K562 (cell line): ENCODE results near the gene C2orf72. TPM values are rescaled to one million over a fixed set of nuclear protein-coding genes. Genes with fewer than 3 reads are reported as not detected.

ENCODE experiments used
- ATAC-seq: fragments of 200-7000 bp; cut with Tn5 transposase; 3 replicates; pipeline ENCODE4 v1.9.1; 2020; ENCODE audit warnings: moderate library complexity
- BruUV-seq: library from RNA; stranded (reverse); fragments of 400-500 nt; replicated peaks from 2 replicates; lab custom pipeline; 2021; lab: Mats Ljungman, UMichigan
- CTCF ChIA-PET: fragments of 300-600 bp; formaldehyde crosslinking; extraction: SDS; loops from one replicate; lab custom pipeline; 2021; ENCODE audit warnings: low intra/inter-chr PET ratio; lab: Yijun Ruan, JAX
- POLR2A ChIA-PET: fragments of 300-600, 350-650 bp; sonication (Branson Sonifier 250); formaldehyde crosslinking; extraction: SDS; loops from one replicate; lab custom pipeline; 2021; ENCODE audit warnings: antibody characterized with exemption, inconsistent platforms; lab: Yijun Ruan, JAX
- DNase-seq, 4 experiments: peaks; one replicate each; pipeline versions ENCODE4 v3.0.0 to v3.0.0-alpha.2; 2011 to 2018; ENCODE audit warnings: low spot score in 3 of 4, mixed read lengths in 3 of 4; ENCODE audit errors: extremely low read depth in 1 of 4
- FAIRE-seq: peaks from 2 replicates; lab custom pipeline; 2011; peaks lifted over from hg19 to GRCh38; lab: Jason Lieb, UNC
- H2AFZ ChIP-seq: 2 replicates; pipeline ENCODE4 v1.6.0; 2011; ENCODE audit warnings: low read depth, low read length, control low read depth, inconsistent platforms
- H3K27ac ChIP-seq: fragments of 200-600 bp; 3 replicates; pipeline ENCODE4 v1.8.0; 2011; ENCODE audit warnings: low read depth, mild to moderate bottlenecking, control low read depth, inconsistent platforms, low read length, moderate library complexity, mixed read lengths; ENCODE audit errors: extremely low read depth
- H3K27me3 ChIP-seq, 2 experiments: fragments of 300-600 bp in 1 of 2; 2 replicates in 1 of 2; 3 replicates in 1 of 2; pipeline versions ENCODE4 v1.6.0 to v1.8.0; 2011; ENCODE audit warnings: inconsistent platforms in 2 of 2, low read length in 2 of 2, mild to moderate bottlenecking in 1 of 2, mixed read lengths in 1 of 2, moderate library complexity in 1 of 2; ENCODE audit not compliant: control insufficient read depth in 2 of 2, insufficient read depth in 2 of 2
- H3K36me3 ChIP-seq: fragments of 300-600 bp; 3 replicates; pipeline ENCODE4 v1.8.0; 2011; ENCODE audit warnings: mild to moderate bottlenecking, low read length, inconsistent platforms; ENCODE audit not compliant: control insufficient read depth, insufficient read depth
- H3K4me1 ChIP-seq, 2 experiments: fragments of 200-600 bp in 1 of 2; replicated peaks in 1 of 2; 2 replicates in 1 of 2; 3 replicates in 1 of 2; pipeline versions ENCODE4 v1.5.1 to v1.8.0; 2011; ENCODE audit warnings: inconsistent platforms in 2 of 2, low read length in 2 of 2, mild to moderate bottlenecking in 1 of 2, mixed read lengths in 1 of 2, moderate library complexity in 1 of 2; ENCODE audit not compliant: control insufficient read depth in 2 of 2, insufficient read depth in 2 of 2
- H3K4me2 ChIP-seq: 2 replicates; pipeline ENCODE4 v1.6.1; 2011; ENCODE audit warnings: low read length, control low read depth, inconsistent platforms, mixed read lengths; ENCODE audit not compliant: insufficient read depth
- H3K4me3 ChIP-seq: fragments of 200-600 bp; sonication (generic), shearing (Covaris generic); 2 replicates; pipeline ENCODE4 v1.5.1; 2016; ENCODE audit warnings: control low read depth, inconsistent platforms
- H3K79me2 ChIP-seq: fragments of 200-600 bp; 3 replicates; pipeline ENCODE4 v1.8.0; 2011; ENCODE audit warnings: low read length, inconsistent platforms; ENCODE audit not compliant: control insufficient read depth, insufficient read depth
- H3K9ac ChIP-seq, 2 experiments: 2 replicates each; pipeline versions ENCODE4 v1.6.0 to v1.6.1; 2011; ENCODE audit warnings: low read depth in 2 of 2, low read length in 2 of 2, control low read depth in 1 of 2, inconsistent platforms in 1 of 2, mild to moderate bottlenecking in 1 of 2, mixed read lengths in 1 of 2; ENCODE audit not compliant: insufficient read depth in 1 of 2
- H3K9me1 ChIP-seq: one replicate; pipeline ENCODE4 v1.6.0; 2011; ENCODE audit warnings: inconsistent platforms, mild to moderate bottlenecking, low read length, moderate library complexity; ENCODE audit not compliant: control insufficient read depth, insufficient read depth
- H3K9me3 ChIP-seq: replicated peaks from 2 replicates; pipeline ENCODE4 v1.5.1; 2011; ENCODE audit warnings: low read depth, low read length, inconsistent platforms; ENCODE audit not compliant: control insufficient read depth, insufficient read depth
- H4K20me1 ChIP-seq: replicated peaks from 2 replicates; pipeline ENCODE4 v1.6.1; 2011; ENCODE audit warnings: low read length, inconsistent platforms, mixed read lengths; ENCODE audit not compliant: control insufficient read depth, insufficient read depth
- POLR2AphosphoS2 ChIP-seq: IDR thresholded peaks from 2 replicates; pipeline ENCODE4 v1.6.1; 2012; ENCODE audit warnings: low read length, improper control_type of control experiment
- RBM25 ChIP-seq: fragments of 200-400 bp; formaldehyde crosslinking; IDR thresholded peaks from 2 replicates; pipeline ENCODE4 v1.6.1; 2018; ENCODE audit warnings: low read length, low read depth, moderate library complexity; ENCODE audit not compliant: severe bottlenecking
- TSC22D4 ChIP-seq: fragments of 450-650 bp; IDR thresholded peaks from 2 replicates; pipeline ENCODE4 v1.6.1; 2016; ENCODE audit warnings: missing genetic modification characterization, missing biosample characterization, control low read depth
- ZFP36 ChIP-seq: fragments of 150-350 bp; IDR thresholded peaks from 2 replicates; pipeline ENCODE4 v1.6.1; 2018; ENCODE audit warnings: low read length, low read depth; ENCODE audit not compliant: partially characterized antibody
- WGBS: fragments of 100-300 bp; shearing (Covaris generic); methylation state at CpG from one replicate; pipeline ENCODE4 v1.1.6; 2016; ENCODE audit warnings: low coverage, mixed read lengths; ENCODE audit not compliant: insufficient coverage; ENCODE audit errors: missing lambda C conversion rate; 5-methylcytosine and 5-hydroxymethylcytosine counted together
- in situ Hi-C: fragments of 300-500 bp; cut with MboI; formaldehyde crosslinking; loops from 4 replicates; pipeline ENCODE4 v1.15.0; 2018; ENCODE audit warnings: inconsistent platforms, mixed read lengths
- intact Hi-C: fragments of 100-400 bp; cut with micrococcal nuclease; formaldehyde crosslinking; loops from 2 replicates; pipeline ENCODE4 v1.14.2; 2022
- polyA plus RNA-seq, 8 experiments: library from polyadenylated mRNA; depleted of rRNA in 4 of 8; stranded (reverse) in 5 of 8; unstranded in 3 of 8; fragments of >200 nt; fragmentation: Nextera tagmentation in 2 of 8; fragmentation: Illumina TruSeq in 1 of 8; extraction: Ambion mirVana in 2 of 8; extraction: Trizol in 1 of 8; gene quantifications; 2 replicates each; pipeline versions ENCODE4 v1.2.1 to v1.2.3, GENCODE V29; 2011 to 2014; ENCODE audit warnings: inconsistent platforms in 1 of 8, missing spikeins in 1 of 8
- total RNA-seq, 7 experiments: library from RNA; depleted of rRNA in 6 of 7; stranded (reverse); fragments of >200 nt in 6 of 7; fragmentation: Illumina TruSeq in 2 of 7; extraction: Trizol in 2 of 7; gene quantifications; 2 replicates each; pipeline versions ENCODE4 v1.2.1 to v1.2.3, GENCODE V29; 2011 to 2021; ENCODE audit warnings: low replicate concordance in 1 of 7

C2orf72 gene
- total and polyA plus RNA-seq, 9 of the 15 experiments (the other 6 are each of a cell fraction or from before 2014, with no cell fraction given): 0.08 to 0.18 (median 0.11) TPM; not detected in 6

GRCh38 chr2:230989731-230990130 is 47.6 kb upstream of the C2orf72 start:
- H3K9me3 ChIP-seq: no peaks in the 10 kb centered on the region
- H3K4me2 ChIP-seq: no peak overlapping the region
- CTCF ChIA-PET: no interaction called here
- BruUV-seq: no TSS peak
- peaks cover 2 to 19% of the 10 kb centered on the region in 2 experiments; a peak in 2 of 5 replicates for H3K4me1 ChIP-seq
- ATAC-seq (no peak), FAIRE-seq (no peak), DNase-seq (no peak)
- H3K9me1 ChIP-seq: no peaks in the 10 kb centered on the region
- POLR2A ChIA-PET: interaction anchor here (0.9 kb wide), 1 partner anchor 8 kb away, joined by 4 read pairs; no protein-coding TSS in a partner anchor
- H3K4me3 ChIP-seq: no peak overlapping the region
- H4K20me1 ChIP-seq: no peaks in the 10 kb centered on the region; the same call in 1 of the 2 replicates
- H3K27me3 ChIP-seq: peaks cover 14 to 49% of the 10 kb centered on the region in 2 experiments; a peak in 4 of 5 replicates
- TF ChIP-seq TSC22D4 (no peak), ZFP36 (peak; percentile 3)
- 11% methylated on average over 20 of the region's 21 CpGs for WGBS
- H3K9ac ChIP-seq: no peak overlapping the region
- H2AFZ ChIP-seq: no peak overlapping the region
- in situ Hi-C loops: loop anchor here (5.0 to 10.0 kb wide), 2 partner anchors 82 to 165 kb away; no protein-coding TSS in a partner anchor
- intact Hi-C loops: loop anchor here (5.0 kb wide), 2 partner anchors 67 to 142 kb away; no protein-coding TSS in a partner anchor
- H3K27ac ChIP-seq: no peak overlapping the region
- no peaks in the 10 kb centered on the region for H3K79me2 ChIP-seq
- no peaks in the 10 kb centered on the region for H3K36me3 ChIP-seq

- intact Hi-C loops (no loop called here), in situ Hi-C loops (no loop called here)
- no peak overlapping the region for H3K27ac ChIP-seq
- H3K9me3 ChIP-seq: no peaks in the 10 kb centered on the region
- DNase-seq: no peak
- H3K9me1 ChIP-seq: no peaks in the 10 kb centered on the region
- TF ChIP-seq RBM25 (peak; percentile 84), POLR2AphosphoS2 (no peak)
- TF ChIP-seq, all 486 proteins: peak for 1
- Histone ChIP-seq H4K20me1 (no peaks in the 10 kb centered on the region; the same call in 1 of the 2 replicates), H3K4me1 (peaks cover 2 to 19% of the 10 kb centered on the region in 2 experiments; a peak in 2 of 5 replicates), H3K4me2 (no peak overlapping the region), H3K36me3 (no peaks in the 10 kb centered on the region), H2AFZ (no peak overlapping the region), H3K9ac (no peak overlapping the region), H3K79me2 (no peaks in the 10 kb centered on the region), H3K27me3 (peaks cover 14 to 53% of the 10 kb centered on the region in 2 experiments; a peak in 4 of 5 replicates), H3K4me3 (no peak overlapping the region)
- ChIA-PET CTCF (no interaction called here), POLR2A (interaction anchor here (0.9 kb wide), 1 partner anchor 8 kb away, joined by 4 read pairs; no protein-coding TSS in a partner anchor)
- ATAC-seq (no peak), FAIRE-seq (no peak)
- WGBS: 13% methylated on average over 34 of the region's 70 CpGs
- BruUV-seq: no TSS peak
Observed at GRCh38 chr2:230990131-230990898, 47.0 kb upstream of the C2orf72 start.
